ENCODE data around the gene PRR22. TPM values are rescaled to one million over a fixed set of nuclear protein-coding genes. Genes with fewer than 3 reads are reported as not detected.

Gene PRR22
- total RNA-seq, 1 experiment from 2014 or later, result 5.6 TPM

DNA sequence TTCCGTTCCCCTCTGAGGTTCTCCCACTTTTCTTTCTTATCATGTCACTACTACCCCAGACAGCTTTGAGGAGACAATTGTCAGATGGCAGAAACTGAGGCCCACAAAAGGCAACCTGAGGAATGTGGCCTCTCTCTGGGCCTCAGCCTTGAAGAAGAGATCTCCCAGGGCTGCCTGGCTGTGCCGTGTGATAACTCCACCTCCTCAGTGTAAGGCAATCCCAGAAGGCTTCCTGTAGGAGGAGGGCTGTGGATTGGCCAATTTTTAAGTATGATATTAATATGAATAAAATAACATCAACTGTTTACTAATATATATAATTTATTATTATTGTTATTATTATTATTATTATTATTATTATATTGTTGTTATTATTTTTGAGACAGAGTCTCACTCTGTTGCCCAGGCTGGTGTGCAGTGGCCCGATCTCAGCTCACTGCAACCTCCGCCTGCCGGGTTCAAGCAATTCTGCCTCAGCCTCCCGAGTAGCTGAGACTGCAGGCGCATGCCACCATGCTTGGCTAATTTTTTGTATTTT, 10.9 kb upstream of the PRR22 start:
- intact Hi-C loops (cut with micrococcal nuclease), result loop anchor here (10.0 kb wide), 1 partner anchor 111 kb away; the partner anchor contains the start of genes HSD11B1L and MICOS13
- no TSS peak for BruUV-seq (replicated peaks)
- H3K27me3 ChIP-seq (ENCODE audit: low read length), result no peaks in the 10 kb centered on the region
- H3K27ac ChIP-seq (ENCODE audit: low read length), result no peak overlapping the region
- H3K4me2 ChIP-seq (ENCODE audit: low read length), result no peak overlapping the region
- ChIA-PET CTCF (no interaction called here), POLR2A (ENCODE audit: unreplicated experiment) (interaction anchor here (0.7 kb wide), 1 partner anchor 174 kb away, joined by 10 read pairs; no protein-coding TSS in a partner anchor)
- ATAC-seq, result no peak
- no peaks in the 10 kb centered on the region for H4K20me1 ChIP-seq (ENCODE audit: low read length)
- no peaks in the 10 kb centered on the region for H3K9me2 ChIP-seq (replicated peaks; ENCODE audit: low read length)
- no peak for DNase-seq
- no peak overlapping the region for H3K9ac ChIP-seq (ENCODE audit: low read length)
- no peaks in the 10 kb centered on the region; the same call in 1 of the 2 replicates for H3K4me1 ChIP-seq (ENCODE audit: insufficient read depth, low read length)
- TF ChIP-seq, protein P1, sequence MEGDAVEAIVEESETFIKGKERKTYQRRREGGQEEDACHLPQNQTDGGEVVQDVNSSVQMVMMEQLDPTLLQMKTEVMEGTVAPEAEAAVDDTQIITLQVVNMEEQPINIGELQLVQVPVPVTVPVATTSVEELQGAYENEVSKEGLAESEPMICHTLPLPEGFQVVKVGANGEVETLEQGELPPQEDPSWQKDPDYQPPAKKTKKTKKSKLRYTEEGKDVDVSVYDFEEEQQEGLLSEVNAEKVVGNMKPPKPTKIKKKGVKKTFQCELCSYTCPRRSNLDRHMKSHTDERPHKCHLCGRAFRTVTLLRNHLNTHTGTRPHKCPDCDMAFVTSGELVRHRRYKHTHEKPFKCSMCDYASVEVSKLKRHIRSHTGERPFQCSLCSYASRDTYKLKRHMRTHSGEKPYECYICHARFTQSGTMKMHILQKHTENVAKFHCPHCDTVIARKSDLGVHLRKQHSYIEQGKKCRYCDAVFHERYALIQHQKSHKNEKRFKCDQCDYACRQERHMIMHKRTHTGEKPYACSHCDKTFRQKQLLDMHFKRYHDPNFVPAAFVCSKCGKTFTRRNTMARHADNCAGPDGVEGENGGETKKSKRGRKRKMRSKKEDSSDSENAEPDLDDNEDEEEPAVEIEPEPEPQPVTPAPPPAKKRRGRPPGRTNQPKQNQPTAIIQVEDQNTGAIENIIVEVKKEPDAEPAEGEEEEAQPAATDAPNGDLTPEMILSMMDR (conservative IDR thresholded peaks at IDR 0.05; ENCODE audit: low read depth, low read length), result no peak
- TF ChIP-seq EZH2phosphoT487 (IDR thresholded peaks at IDR 0.05; ENCODE audit: borderline replicate concordance, low read length), result no peak
- TF ChIP-seq EZH2 (IDR thresholded peaks at IDR 0.05; ENCODE audit: low read length, unreplicated experiment), result no peak
- no peaks in the 10 kb centered on the region for H3K79me2 ChIP-seq (ENCODE audit: low read length)
- H2AFZ ChIP-seq (ENCODE audit: low read length), result no peak overlapping the region
- H3F3A ChIP-seq (ENCODE audit: low read length, unreplicated experiment), result no peaks in the 10 kb centered on the region
- no peaks in the 10 kb centered on the region for H3K9me3 ChIP-seq (ENCODE audit: low read length)
- H3K36me3 ChIP-seq (ENCODE audit: low read depth, low read length), result no peaks in the 10 kb centered on the region
- H3K4me3 ChIP-seq (ENCODE audit: low read length), result no peak overlapping the region

DNA sequence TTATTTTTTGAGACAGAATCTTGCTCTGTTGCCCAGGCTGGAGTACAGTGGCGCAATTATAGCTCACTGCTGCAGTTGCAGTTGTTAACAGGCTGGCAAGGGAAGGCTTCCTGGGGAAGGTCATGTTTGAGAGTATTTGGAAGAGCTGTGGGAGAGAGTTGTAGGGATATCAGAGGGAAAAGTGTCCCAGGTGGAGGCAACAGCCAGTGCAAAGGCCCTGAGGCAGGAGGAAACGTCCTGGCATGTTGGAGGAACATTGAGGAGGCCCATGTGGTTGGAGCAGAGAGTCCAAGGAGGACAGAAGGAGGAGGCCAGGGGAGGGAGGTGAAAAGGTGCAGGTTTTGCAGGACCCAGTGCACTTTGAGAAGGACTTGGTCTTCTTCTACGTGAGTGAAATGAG, 8.6 kb upstream of the PRR22 start:
- Histone ChIP-seq H3K27me3 (ENCODE audit: low read length) (no peaks in the 10 kb centered on the region), H4K20me1 (ENCODE audit: low read length) (0 out of 2 replicates have a peak, but pooled peaks cover 4% of the 10 kb centered on the region), H3K27ac (ENCODE audit: low read length) (no peak overlapping the region), H3K4me2 (ENCODE audit: low read length) (no peak overlapping the region), H2AFZ (ENCODE audit: low read length) (no peak overlapping the region), H3K9me2 (replicated peaks; ENCODE audit: low read length) (no peaks in the 10 kb centered on the region), H3K4me3 (ENCODE audit: low read length) (no peak overlapping the region), H3K9me3 (ENCODE audit: low read length) (no peaks in the 10 kb centered on the region), H3F3A (ENCODE audit: low read length, unreplicated experiment) (no peaks in the 10 kb centered on the region), H3K9ac (ENCODE audit: low read length) (no peak overlapping the region), H3K36me3 (ENCODE audit: low read depth, low read length) (peaks cover 18% of the 10 kb centered on the region), H3K79me2 (ENCODE audit: low read length) (peaks cover 15% of the 10 kb centered on the region), H3K4me1 (ENCODE audit: insufficient read depth, low read length) (peaks cover 8% of the 10 kb centered on the region)
- ChIA-PET POLR2A (ENCODE audit: unreplicated experiment) (no interaction called here), CTCF (interaction anchor here (1.5 kb wide), 1 partner anchor 20 kb away, joined by 31 read pairs; no protein-coding TSS in a partner anchor)
- DNase-seq (no peak), ATAC-seq (no peak)
- intact Hi-C loops (cut with micrococcal nuclease), result loop anchor here (10.0 kb wide), 1 partner anchor 108 kb away; the partner anchor contains the start of genes HSD11B1L and MICOS13
- TF ChIP-seq, protein P1 (conservative IDR thresholded peaks at IDR 0.05; ENCODE audit: low read depth, low read length), result no peak
- BruUV-seq (replicated peaks), result no TSS peak

DNA sequence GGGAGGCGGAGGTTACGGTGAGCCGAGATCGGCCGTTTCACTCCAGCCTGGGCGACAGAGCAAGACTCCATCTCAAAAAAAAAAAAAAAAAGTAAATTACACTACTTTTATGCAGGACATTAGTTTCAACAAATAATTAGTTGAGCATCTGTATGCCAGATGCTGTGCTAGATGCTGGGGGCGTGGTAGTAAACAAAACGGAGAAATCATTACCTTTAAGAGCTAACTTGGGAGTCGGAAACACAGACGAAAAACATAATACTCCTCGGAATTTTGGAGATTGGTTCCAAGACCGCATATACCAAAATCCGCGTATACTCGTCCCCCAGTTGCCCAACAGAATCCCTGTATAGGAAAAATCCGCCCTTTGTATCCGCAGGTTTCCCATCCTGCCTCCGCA, 7.7 kb upstream of the PRR22 start:
- no peak overlapping the region for H3K4me2 ChIP-seq (ENCODE audit: low read length)
- CTCF ChIA-PET, result no interaction called here
- no peak overlapping the region for H3K4me3 ChIP-seq (ENCODE audit: low read length)
- no TSS peak for BruUV-seq (replicated peaks)
- H2AFZ ChIP-seq (ENCODE audit: low read length), result no peak overlapping the region
- POLR2A ChIA-PET (ENCODE audit: unreplicated experiment), result no interaction called here
- H3K9me3 ChIP-seq (ENCODE audit: low read length), result no peaks in the 10 kb centered on the region
- no peaks in the 10 kb centered on the region for H3K27me3 ChIP-seq (ENCODE audit: low read length)
- DNase-seq (no peak), ATAC-seq (no peak)
- H3K79me2 ChIP-seq (ENCODE audit: low read length), result peaks cover 15% of the 10 kb centered on the region
- peaks cover 8% of the 10 kb centered on the region for H3K4me1 ChIP-seq (ENCODE audit: insufficient read depth, low read length)
- no peak overlapping the region for H3K27ac ChIP-seq (ENCODE audit: low read length)
- H4K20me1 ChIP-seq (ENCODE audit: low read length), result 0 out of 2 replicates have a peak, but pooled peaks cover 4% of the 10 kb centered on the region
- peaks cover 27% of the 10 kb centered on the region for H3K36me3 ChIP-seq (ENCODE audit: low read depth, low read length)
- TF ChIP-seq, protein P1 (conservative IDR thresholded peaks at IDR 0.05; ENCODE audit: low read depth, low read length), result no peak
- TF ChIP-seq EZH2phosphoT487 (IDR thresholded peaks at IDR 0.05; ENCODE audit: borderline replicate concordance, low read length), result no peak
- no peak for TF ChIP-seq EZH2 (IDR thresholded peaks at IDR 0.05; ENCODE audit: low read length, unreplicated experiment)
- intact Hi-C loops (cut with micrococcal nuclease), result loop anchor here (10.0 kb wide), 1 partner anchor 107 kb away; the partner anchor contains the start of genes HSD11B1L and MICOS13
- no peak overlapping the region for H3K9ac ChIP-seq (ENCODE audit: low read length)
- no peaks in the 10 kb centered on the region for H3F3A ChIP-seq (ENCODE audit: low read length, unreplicated experiment)
- H3K9me2 ChIP-seq (replicated peaks; ENCODE audit: low read length), result no peaks in the 10 kb centered on the region
